IMR-90 (cell line): ENCODE results near the gene VAV3. TPM values are rescaled to one million over a fixed set of nuclear protein-coding genes. Genes with fewer than 3 reads are reported as not detected.

Experiments used
- ATAC-seq: fragments of 200-7000 bp; cut with Tn5 transposase; 2 replicates; pipeline ENCODE4 v1.9.1; 2020; ENCODE audit warnings: low read depth, mild to moderate bottlenecking, moderate library complexity
- BruUV-seq: library from RNA; stranded (reverse); fragments of 400-500 nt; replicated peaks from 2 replicates; lab custom pipeline; 2021; lab: Mats Ljungman, UMichigan
- CTCF ChIA-PET: fragments of 300-600 bp; formaldehyde crosslinking; extraction: SDS; loops from one replicate; lab custom pipeline; 2021; ENCODE audit warnings: antibody characterized with exemption; lab: Yijun Ruan, JAX
- POLR2A ChIA-PET: fragments of 300-600 bp; sonication (Branson Sonifier 250); formaldehyde crosslinking; loops from one replicate; lab custom pipeline; 2022; ENCODE audit warnings: antibody characterized with exemption; ENCODE audit not compliant: unreplicated experiment; lab: Charles Lee
- DNase-seq: peaks from one replicate; pipeline ENCODE4 v3.0.0; 2013
- H2AFZ ChIP-seq: replicated peaks from 2 replicates; pipeline ENCODE3; 2013; ENCODE audit warnings: low read length, mild to moderate bottlenecking; ENCODE audit not compliant: poor library complexity
- H2AK5ac ChIP-seq: 2 replicates; pipeline ENCODE4 v1.6.1; 2013; ENCODE audit warnings: low read depth, low read length, inconsistent platforms
- H2AK9ac ChIP-seq: replicated peaks from 2 replicates; pipeline ENCODE3; 2013; ENCODE audit warnings: mild to moderate bottlenecking, low read depth, low read length, moderate library complexity; ENCODE audit not compliant: poor library complexity
- H2BK120ac ChIP-seq: 2 replicates; pipeline ENCODE4 v1.6.1; 2013; ENCODE audit warnings: low read depth, low read length, inconsistent platforms
- H2BK15ac ChIP-seq: 3 replicates; pipeline ENCODE4 v1.6.1; 2013; ENCODE audit warnings: low read depth, low read length, inconsistent platforms
- H2BK20ac ChIP-seq: 2 replicates; pipeline ENCODE4 v1.6.1; 2013; ENCODE audit warnings: low read depth, mild to moderate bottlenecking, inconsistent platforms, low read length, moderate library complexity
- H2BK5ac ChIP-seq: 2 replicates; pipeline ENCODE4 v1.6.1; 2013; ENCODE audit warnings: mild to moderate bottlenecking, low read depth, low read length, inconsistent platforms; ENCODE audit not compliant: poor library complexity, severe bottlenecking
- H3K14ac ChIP-seq: replicated peaks from 2 replicates; pipeline ENCODE4 v1.6.1; 2013; ENCODE audit warnings: low read depth, low read length, inconsistent platforms
- H3K18ac ChIP-seq: 2 replicates; pipeline ENCODE4 v1.6.1; 2013; ENCODE audit warnings: low read depth, low read length, control low read depth
- H3K23ac ChIP-seq: 2 replicates; pipeline ENCODE4 v1.6.1; 2013; ENCODE audit warnings: low read depth, low read length, inconsistent platforms
- H3K27ac ChIP-seq: 2 replicates; pipeline ENCODE4 v1.5.1; 2013; ENCODE audit warnings: mild to moderate bottlenecking, control low read depth, low read length; ENCODE audit not compliant: insufficient read depth
- H3K27me3 ChIP-seq: 2 replicates; pipeline ENCODE4 v1.6.1; 2013; ENCODE audit warnings: low read length; ENCODE audit not compliant: control insufficient read depth, insufficient read depth
- H3K36me3 ChIP-seq: 2 replicates; pipeline ENCODE4 v1.6.1; 2013; ENCODE audit warnings: low read length, mixed read lengths; ENCODE audit not compliant: control insufficient read depth, insufficient read depth
- H3K4ac ChIP-seq: 2 replicates; pipeline ENCODE4 v1.6.1; 2013; ENCODE audit warnings: low read depth, low read length, inconsistent platforms
- H3K4me1 ChIP-seq: 2 replicates; pipeline ENCODE4 v1.6.1; 2013; ENCODE audit warnings: low read length, mixed read lengths; ENCODE audit not compliant: control insufficient read depth, insufficient read depth
- H3K4me2 ChIP-seq: 2 replicates; pipeline ENCODE4 v1.6.1; 2013; ENCODE audit warnings: low read depth, mild to moderate bottlenecking, control low read depth, low read length, moderate library complexity
- H3K4me3 ChIP-seq: 2 replicates; pipeline ENCODE4 v1.5.1; 2013; ENCODE audit warnings: low read depth, mild to moderate bottlenecking, control low read depth, low read length, moderate library complexity; ENCODE audit not compliant: insufficient read depth
- H3K56ac ChIP-seq: 2 replicates; pipeline ENCODE4 v1.6.1; 2013; ENCODE audit warnings: low read length, inconsistent platforms; ENCODE audit not compliant: insufficient read depth; ENCODE audit errors: extremely low read depth
- H3K79me1 ChIP-seq, 2 experiments: 2 replicates each; pipeline ENCODE4 v1.6.1; 2013; ENCODE audit warnings: low read length in 2 of 2, inconsistent platforms in 1 of 2, low read depth in 1 of 2
- H3K9ac ChIP-seq: 2 replicates; pipeline ENCODE4 v1.6.1; 2013; ENCODE audit warnings: low read depth, low read length, control low read depth
- H3K9me1 ChIP-seq: 2 replicates; pipeline ENCODE4 v1.6.1; 2013; ENCODE audit warnings: low read length, inconsistent platforms; ENCODE audit not compliant: insufficient read depth
- H3K9me3 ChIP-seq: 2 replicates; pipeline ENCODE4 v1.6.1; 2013; ENCODE audit warnings: low read length; ENCODE audit not compliant: control insufficient read depth, insufficient read depth
- H4K20me1 ChIP-seq: 2 replicates; pipeline ENCODE4 v1.6.1; 2013; ENCODE audit warnings: low read length, inconsistent platforms; ENCODE audit not compliant: insufficient read depth
- H4K5ac ChIP-seq: 2 replicates; pipeline ENCODE4 v1.6.1; 2013; ENCODE audit warnings: mild to moderate bottlenecking, low read depth, low read length, control low read depth
- H4K8ac ChIP-seq, 2 experiments: 2 replicates each; pipeline ENCODE4 v1.6.1; 2013; ENCODE audit warnings: low read depth in 2 of 2, low read length in 2 of 2, control low read depth in 1 of 2, inconsistent platforms in 1 of 2
- H4K91ac ChIP-seq: 2 replicates; pipeline ENCODE4 v1.6.1; 2013; ENCODE audit warnings: low read depth, low read length, inconsistent platforms; ENCODE audit not compliant: insufficient read depth
- BHLHE40 ChIP-seq: fragments of 150-350 bp; IDR thresholded peaks from 2 replicates; pipeline ENCODE4 v1.6.1; 2016; ENCODE audit warnings: mild to moderate bottlenecking, low read depth, low read length
- CEBPB ChIP-seq: IDR thresholded peaks from 2 replicates; pipeline ENCODE4 v1.6.1; 2012; ENCODE audit warnings: low read depth, low read length, improper control_type of control experiment
- CHD1 ChIP-seq: IDR thresholded peaks from 2 replicates; pipeline ENCODE4 v1.6.1; 2012; ENCODE audit warnings: low read depth, low read length, improper control_type of control experiment
- CTCF ChIP-seq: conservative IDR thresholded peaks from 2 replicates; pipeline ENCODE4 v1.5.1; 2012; ENCODE audit warnings: mild to moderate bottlenecking, low read depth, low read length, improper control_type of control experiment
- ELK1 ChIP-seq: fragments of 150-350 bp; IDR thresholded peaks from 2 replicates; pipeline ENCODE4 v1.6.1; 2016; ENCODE audit warnings: low read depth, mild to moderate bottlenecking, low read length, moderate library complexity, borderline replicate concordance
- FOS ChIP-seq: fragments of 150-350 bp; IDR thresholded peaks from 2 replicates; pipeline ENCODE4 v1.6.1; 2016; ENCODE audit warnings: low read depth, low read length
- MAFK ChIP-seq: IDR thresholded peaks from 2 replicates; pipeline ENCODE4 v1.6.1; 2012; ENCODE audit warnings: low read depth, low read length, improper control_type of control experiment
- MAZ ChIP-seq: IDR thresholded peaks from 2 replicates; pipeline ENCODE4 v1.6.1; 2012; ENCODE audit warnings: low read depth, mild to moderate bottlenecking, low read length, improper control_type of control experiment, moderate library complexity, borderline replicate concordance
- MXI1 ChIP-seq: IDR thresholded peaks from 2 replicates; pipeline ENCODE4 v1.6.1; 2012; ENCODE audit warnings: low read depth, mild to moderate bottlenecking, low read length, moderate library complexity, borderline replicate concordance
- NFE2L2 ChIP-seq: fragments of 150-350 bp; IDR thresholded peaks from 2 replicates; pipeline ENCODE4 v1.6.1; 2016; ENCODE audit warnings: low read depth, mild to moderate bottlenecking, low read length
- POLR2A ChIP-seq: IDR thresholded peaks from 2 replicates; pipeline ENCODE4 v1.6.1; 2012; ENCODE audit warnings: mild to moderate bottlenecking, low read depth, low read length
- RAD21 ChIP-seq: IDR thresholded peaks from 2 replicates; pipeline ENCODE4 v1.6.1; 2012; ENCODE audit warnings: low read length, improper control_type of control experiment
- RCOR1 ChIP-seq: IDR thresholded peaks from 2 replicates; pipeline ENCODE4 v1.6.1; 2012; ENCODE audit warnings: mild to moderate bottlenecking, low read length, improper control_type of control experiment; ENCODE audit not compliant: insufficient replicate concordance
- RFX5 ChIP-seq: IDR thresholded peaks from 2 replicates; pipeline ENCODE4 v1.8.0; 2012; ENCODE audit warnings: low read depth, mild to moderate bottlenecking, low read length, moderate library complexity
- SMC3 ChIP-seq: fragments of 150-350 bp; IDR thresholded peaks from 2 replicates; pipeline ENCODE4 v1.6.1; 2016; ENCODE audit warnings: low read depth, mild to moderate bottlenecking, antibody characterized with exemption, low read length, moderate library complexity
- USF2 ChIP-seq: fragments of 150-350 bp; IDR thresholded peaks from 2 replicates; pipeline ENCODE4 v1.6.1; 2017; ENCODE audit warnings: mild to moderate bottlenecking, antibody characterized with exemption, low read length, low read depth
- WGBS, 2 experiments: methylation state at CpG; one replicate each; pipeline versions ENCODE4 v1.1.5 to v1.1.7; 2013; ENCODE audit warnings: missing lambda C conversion rate in 2 of 2; ENCODE audit not compliant: insufficient read length in 1 of 2; ENCODE audit errors: extremely low coverage in 2 of 2; 5-methylcytosine and 5-hydroxymethylcytosine counted together
- dilution Hi-C: fragments of 300-500 bp; cut with HindIII; formaldehyde crosslinking; loops from one replicate; pipeline ENCODE4 v1.14.3; 2018; ENCODE audit warnings: low sequenced_read_pairs; ENCODE audit not compliant: unreplicated experiment
- in situ Hi-C: fragments of 300-500 bp; cut with MboI; formaldehyde crosslinking; loops from 3 replicates; pipeline ENCODE4 v1.14.3; 2019; ENCODE audit warnings: low sequenced_read_pairs, inconsistent platforms, mixed read lengths
- intact Hi-C: fragments of 100-400 bp; cut with micrococcal nuclease; formaldehyde crosslinking; loops from 2 replicates; pipeline ENCODE4 v1.10.0; 2022
- polyA plus RNA-seq, 3 experiments: library from polyadenylated mRNA; depleted of rRNA; stranded (reverse); fragments of >200 nt; gene quantifications; 2 replicates each; pipeline ENCODE4 v1.2.3, GENCODE V29; 2012; ENCODE audit warnings: low replicate concordance in 1 of 3
- total RNA-seq: library from RNA; depleted of rRNA; stranded (reverse); fragments of >200 nt; gene quantifications from 2 replicates; pipeline ENCODE4 v1.2.3, GENCODE V29; 2012

The VAV3 gene
- total and polyA plus RNA-seq, 2 of the 4 experiments (the other 2 are of a cell fraction) = 0.12 to 0.18 TPM

GRCh38 chr1:107954719-107955415 is 10.1 kb downstream of the VAV3 start:
- ChIA-PET CTCF (no interaction called here), POLR2A (no interaction called here)
- Histone ChIP-seq H4K20me1 (no peaks in the 10 kb centered on the region), H2BK20ac (no peak overlapping the region), H3K27ac (no peak overlapping the region), H3K79me1 (no peaks in the 10 kb centered on the region), H3K4ac (no peak overlapping the region), H3K4me2 (no peak overlapping the region), H4K91ac (no peak overlapping the region), H3K23ac (no peak overlapping the region), H2AFZ (no peak overlapping the region), H3K4me1 (no peaks in the 10 kb centered on the region), H3K9me1 (no peaks in the 10 kb centered on the region), H2AK5ac (no peak overlapping the region), H3K18ac (no peak overlapping the region), H2BK5ac (no peak overlapping the region), H3K9me3 (no peaks in the 10 kb centered on the region), H3K14ac (no peak overlapping the region), H2BK15ac (no peak overlapping the region), H3K27me3 (no peaks in the 10 kb centered on the region; the same call in 1 of the 2 replicates), H4K8ac (no peak overlapping the region), H3K9ac (no peak overlapping the region), H2AK9ac (no peak overlapping the region), H2BK120ac (no peak overlapping the region), H3K56ac (no peak overlapping the region), H3K4me3 (no peak overlapping the region), H4K5ac (no peak overlapping the region), H3K36me3 (no peaks in the 10 kb centered on the region)
- no peak for ATAC-seq
- no TSS peak for BruUV-seq
- dilution Hi-C loops = no loop called here
- no peak for DNase-seq
- 89% methylated on average over 1 of the region's 6 CpGs; no CpG with 5 or more reads in 1 of the 2 experiments for WGBS, 2 experiments
- intact Hi-C loops = no loop called here
- TF ChIP-seq RCOR1 (no peak), MAFK (no peak), CHD1 (no peak), POLR2A (no peak), FOS (no peak), USF2 (no peak), CTCF (no peak), MAZ (no peak), RAD21 (no peak), CEBPB (no peak), MXI1 (no peak), BHLHE40 (no peak), SMC3 (no peak), ELK1 (no peak), RFX5 (no peak), NFE2L2 (no peak)
- in situ Hi-C loops = no loop called here
